DLD1 (cell line): ENCODE results near the gene TENM3.

Experiments used
- in situ Hi-C: cut with HindIII; loops from 2 replicates; pipeline ENCODE4 v1.10.0; 2017; ENCODE audit warnings: low sequenced_read_pairs

The TENM3 gene

DNA sequence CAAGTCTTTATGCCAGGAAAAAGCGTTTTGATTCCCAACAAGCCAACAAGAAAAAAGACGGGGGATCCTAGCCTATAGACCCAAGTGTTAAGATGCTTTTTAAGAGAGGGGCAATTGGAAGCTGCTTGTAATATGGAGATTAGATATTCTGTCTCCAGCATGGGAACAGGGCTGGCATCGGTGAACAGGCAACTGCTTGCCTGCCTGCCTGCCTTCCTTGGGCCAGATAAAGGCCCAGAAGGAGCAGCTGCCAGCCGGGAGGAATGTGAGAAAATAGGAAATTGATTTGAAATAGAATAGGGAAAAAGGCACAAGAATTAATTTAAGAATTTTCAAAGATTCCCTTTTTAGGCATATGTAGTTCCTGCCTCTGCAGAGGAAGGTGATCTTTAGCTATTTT, 192.2 kb downstream of the TENM3 start:
- in situ Hi-C loops: no loop called here

DNA sequence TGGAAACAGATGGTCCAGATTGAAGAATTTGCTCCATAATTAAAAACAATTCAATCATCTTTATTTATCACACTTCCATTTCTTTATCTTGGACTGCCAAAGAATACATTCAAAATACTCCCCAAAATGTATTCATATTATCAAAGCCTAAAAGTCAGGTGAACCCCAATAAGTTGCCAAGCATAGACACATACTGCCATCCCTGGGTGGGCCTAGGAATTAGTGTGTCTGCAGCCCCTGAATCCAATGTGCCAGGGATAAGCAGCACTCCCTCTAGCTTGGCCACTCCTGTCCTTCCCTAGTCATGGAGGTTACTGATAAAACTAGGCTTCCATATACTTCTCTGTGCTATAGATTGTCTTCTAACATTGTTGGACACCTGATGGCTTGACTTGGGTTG, 199.9 kb downstream of the TENM3 start:
- in situ Hi-C loops: no loop called here

DNA sequence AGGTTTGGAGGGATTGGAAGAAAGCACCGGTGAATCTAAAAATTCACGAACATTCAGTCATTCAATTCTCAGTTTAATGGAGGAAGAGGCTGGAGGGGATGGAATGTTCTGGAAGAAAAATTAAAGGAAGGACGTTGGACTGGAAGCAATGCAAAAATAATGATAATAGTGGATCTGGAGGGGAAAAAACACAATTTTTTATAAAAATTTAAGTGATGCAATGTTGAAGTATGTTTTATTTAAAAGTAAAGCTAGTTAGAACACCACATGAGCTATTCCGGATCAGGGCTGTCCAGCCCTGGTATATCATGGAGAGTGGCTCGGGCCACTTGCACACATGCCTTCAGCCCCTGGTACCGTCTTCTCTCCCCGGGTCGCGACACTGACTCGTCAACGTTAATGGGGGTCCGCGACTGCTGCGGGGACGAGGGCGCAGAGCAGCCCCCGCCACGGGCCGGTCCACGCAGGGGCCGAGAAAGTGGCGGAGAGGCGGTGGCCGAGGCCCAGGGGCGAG, 204.6 kb downstream of the TENM3 start:
- in situ Hi-C loops: no loop called here

DNA sequence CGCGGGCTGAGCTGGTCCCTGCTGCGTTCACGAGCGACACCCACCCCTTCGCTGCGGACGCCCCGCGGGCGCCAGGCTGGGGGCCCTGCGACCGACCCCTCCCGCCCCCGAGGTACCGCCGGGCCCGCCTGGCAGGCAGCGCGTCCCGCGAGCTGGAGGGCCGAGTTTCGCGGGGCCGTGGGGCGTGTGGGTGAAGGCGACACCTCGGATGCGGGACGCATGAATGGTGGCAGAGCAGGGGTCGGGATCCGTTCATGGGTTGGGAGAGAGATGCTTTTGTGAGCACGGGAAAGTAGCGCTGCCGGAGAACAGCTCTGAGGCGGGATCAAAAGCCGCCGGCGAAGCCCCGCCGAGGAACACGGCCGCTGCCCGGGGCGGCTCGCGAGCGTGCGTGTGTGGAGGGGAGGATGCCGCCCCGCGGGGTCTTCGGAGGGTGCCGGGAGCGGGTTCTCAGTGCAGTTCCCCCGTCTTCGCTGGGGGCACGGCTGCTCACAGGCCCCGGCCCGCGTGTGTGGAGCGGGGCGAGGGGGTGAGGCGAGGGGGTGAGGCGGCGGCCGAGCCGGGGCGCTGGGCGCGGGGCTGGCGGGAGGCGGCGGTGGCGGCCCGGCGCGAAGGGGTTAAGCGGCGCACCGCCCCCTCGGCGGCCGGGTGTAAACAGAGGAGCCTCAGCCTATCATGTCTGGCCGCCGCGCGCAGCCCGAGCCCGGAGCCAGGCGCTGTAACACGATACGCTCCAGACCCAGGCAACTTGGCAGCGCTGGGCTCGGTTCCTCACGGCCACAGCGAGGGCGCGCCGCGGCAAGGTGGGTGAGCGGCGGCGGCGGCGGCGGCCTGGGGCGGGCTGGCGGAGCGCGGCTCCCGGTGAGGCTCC, 205.3 kb downstream of the TENM3 start:
- in situ Hi-C loops: no loop called here

DNA sequence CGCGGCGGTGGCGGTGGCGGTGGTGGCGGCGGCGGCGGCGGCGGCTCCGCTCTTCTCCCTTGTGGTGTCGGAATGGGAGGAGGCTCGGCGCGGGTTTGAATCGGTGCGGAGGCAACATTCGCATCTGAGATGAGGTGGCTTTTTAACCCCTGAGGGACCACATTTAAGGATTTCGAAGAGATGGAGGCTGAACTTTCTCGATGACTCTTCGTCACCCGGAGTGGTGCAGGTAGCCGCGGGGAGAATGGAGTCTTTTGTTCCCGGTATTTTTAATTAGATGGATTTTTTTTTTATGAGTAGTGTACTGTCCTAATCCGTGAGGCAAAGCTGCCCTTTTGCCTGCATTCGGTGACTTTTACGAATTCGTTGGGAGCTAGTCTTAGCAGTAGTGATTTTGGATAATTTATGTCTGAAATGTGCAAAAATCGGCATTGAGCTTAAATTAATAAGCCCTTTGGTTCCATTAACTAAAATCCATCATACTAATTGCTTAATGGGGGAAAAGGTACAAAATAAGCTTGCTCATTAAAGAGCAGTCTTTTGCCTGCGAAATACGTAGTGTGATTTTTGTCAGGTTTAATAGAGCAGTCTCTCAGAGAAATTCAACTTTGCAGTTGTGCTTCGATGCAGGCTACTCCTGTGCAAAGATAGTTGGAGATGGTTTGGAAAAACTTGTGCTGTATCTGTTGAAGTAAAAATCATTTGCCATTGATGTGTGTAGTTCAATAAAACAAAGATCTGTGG, 206.2 kb downstream of the TENM3 start:
- in situ Hi-C loops: no loop called here

DNA sequence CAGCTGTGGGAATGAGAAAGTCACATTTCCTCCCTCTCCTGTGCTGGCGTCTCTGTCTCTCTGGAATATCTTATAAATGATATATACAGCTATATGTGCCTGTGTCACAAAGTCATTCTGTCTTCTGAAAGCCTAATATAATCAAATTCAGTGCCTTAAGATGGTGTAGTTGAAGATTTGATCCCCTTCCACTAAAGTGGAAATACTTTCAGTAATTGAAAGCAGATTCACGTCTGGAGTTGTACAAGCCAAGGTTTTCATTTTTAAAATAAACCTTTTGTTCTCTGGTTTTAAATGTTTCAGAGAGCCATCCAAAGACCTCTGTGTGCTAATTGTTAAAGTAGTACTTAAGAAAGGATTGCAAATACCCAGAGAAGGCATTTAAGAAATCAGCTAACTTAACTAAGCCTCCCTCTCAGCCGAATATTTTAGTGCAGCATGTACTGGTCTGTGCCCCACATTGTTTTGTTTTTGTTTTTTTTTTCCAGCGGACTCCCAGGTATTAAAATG, 206.8 kb downstream of the TENM3 start:
- in situ Hi-C loops: no loop called here

DNA sequence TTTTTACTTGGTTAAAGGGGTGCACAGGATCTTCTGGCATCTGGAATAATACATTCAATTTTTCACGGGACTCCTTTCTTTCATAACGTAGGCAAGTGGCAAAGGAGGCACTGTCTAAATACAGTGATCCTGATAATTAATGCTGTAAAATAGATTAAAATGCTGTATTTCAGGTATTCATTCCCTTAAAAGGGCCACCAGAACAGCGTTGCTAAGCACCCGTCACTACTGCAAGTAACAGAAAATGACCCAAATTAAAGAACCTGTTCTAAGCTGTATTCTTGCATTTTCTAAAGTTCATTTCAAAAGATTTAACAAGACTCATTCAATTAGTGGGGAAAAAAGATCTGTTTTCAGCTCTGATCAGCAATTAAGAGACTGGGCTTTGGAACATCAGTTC, 208.2 kb downstream of the TENM3 start:
- in situ Hi-C loops: no loop called here

DNA sequence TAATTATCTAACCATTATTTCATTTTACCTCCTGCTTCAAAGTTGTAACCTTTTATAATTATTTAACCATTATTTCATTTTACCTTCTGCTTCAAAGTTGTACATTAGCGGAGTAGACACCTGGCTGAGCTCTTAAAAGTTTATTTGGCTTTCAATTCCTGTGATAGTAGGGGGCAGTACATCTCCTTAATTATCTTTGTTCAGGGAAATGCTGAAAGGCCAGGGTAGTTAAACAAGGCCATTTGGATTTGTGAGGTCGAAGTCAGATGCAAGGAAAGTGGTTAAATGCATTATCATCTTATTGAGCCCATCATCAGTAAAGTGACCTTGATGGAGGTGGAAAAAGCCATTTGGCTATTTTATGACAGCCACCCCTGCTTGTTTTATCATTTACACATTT, 210.6 kb downstream of the TENM3 start:
- in situ Hi-C loops: no loop called here

DNA sequence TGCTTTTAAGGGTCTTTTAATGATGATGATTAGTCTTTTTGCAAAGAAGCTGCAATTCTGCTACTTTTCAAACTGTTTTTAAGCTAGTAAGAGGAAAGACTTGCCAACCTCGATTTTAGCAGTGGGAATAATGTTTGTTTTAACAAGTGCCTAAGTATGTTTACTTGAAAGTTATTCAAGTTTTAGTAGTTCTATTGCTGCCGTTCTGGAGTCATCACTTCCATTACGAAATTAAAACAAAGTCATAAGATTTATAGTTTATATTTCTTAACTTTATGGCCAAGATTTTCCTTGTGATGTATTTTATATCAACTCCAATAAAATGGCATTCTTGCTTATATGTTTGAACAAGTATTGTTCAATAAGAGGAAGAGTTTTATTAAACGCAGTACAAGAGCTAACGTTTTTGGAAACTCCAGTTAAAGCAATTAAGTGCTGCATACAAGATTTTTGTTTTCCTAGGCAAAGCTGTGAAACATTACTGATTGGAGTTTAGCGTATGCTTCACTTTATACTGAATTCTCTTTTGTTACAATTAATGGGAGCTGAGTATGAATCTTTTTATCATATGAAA, 211.3 kb downstream of the TENM3 start:
- in situ Hi-C loops: no loop called here

DNA sequence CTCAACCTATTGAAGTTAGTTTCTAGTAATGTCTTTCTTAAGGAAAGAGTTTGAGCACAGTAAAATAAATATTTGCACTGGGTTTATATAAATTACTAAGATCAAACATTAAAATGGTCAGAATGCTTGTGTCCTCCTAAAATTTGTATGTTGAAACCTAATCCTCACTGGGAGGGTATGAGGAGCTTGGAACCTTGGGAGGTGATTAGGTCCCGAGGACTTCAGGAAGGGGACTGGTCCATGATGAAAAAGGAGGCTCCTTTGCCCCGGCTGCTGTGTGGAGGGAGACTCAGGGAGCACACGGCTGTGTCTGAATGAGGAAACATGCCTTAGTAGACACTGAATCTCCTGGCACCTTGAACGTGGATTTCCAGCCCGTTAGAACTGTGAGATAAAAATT, 221.9 kb downstream of the TENM3 start:
- in situ Hi-C loops: no loop called here

DNA sequence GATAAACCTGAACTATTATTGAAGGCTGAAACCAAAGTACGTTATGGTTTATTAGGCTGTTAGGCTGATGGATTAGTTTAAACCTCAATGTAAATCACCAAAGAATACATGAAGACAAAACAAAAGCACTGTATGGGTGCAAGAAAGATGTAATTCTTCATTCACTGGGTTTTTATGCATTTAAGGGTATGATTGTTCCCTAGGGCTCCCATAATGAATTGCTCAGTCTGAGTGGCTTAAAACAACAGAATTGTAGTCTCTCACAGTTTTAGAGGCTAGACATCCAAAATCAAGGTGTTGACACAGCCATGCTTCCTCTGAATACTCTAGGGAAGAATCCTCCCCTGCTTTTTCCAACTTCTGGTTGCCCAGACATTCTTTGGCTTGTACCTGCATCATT, 222.8 kb downstream of the TENM3 start:
- in situ Hi-C loops: no loop called here

DNA sequence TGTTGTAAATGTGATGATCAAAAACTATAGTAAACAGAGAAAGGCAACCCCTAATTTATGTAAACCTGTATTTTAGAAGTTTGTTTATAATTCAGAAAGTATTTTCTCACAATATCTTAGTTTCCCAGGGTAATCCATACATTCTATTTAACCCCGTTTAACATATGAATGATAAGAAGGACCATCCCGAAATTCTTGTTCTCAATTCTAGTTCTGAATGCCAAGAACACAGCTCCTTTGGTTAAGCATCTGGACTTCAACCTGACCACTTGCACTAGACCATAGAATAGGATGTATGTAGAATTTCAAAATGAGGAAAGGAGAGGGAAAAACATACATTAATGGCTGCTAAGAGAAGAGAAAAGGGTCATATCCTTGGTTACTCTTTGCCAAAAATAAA, 227.0 kb downstream of the TENM3 start:
- in situ Hi-C loops: no loop called here

DNA sequence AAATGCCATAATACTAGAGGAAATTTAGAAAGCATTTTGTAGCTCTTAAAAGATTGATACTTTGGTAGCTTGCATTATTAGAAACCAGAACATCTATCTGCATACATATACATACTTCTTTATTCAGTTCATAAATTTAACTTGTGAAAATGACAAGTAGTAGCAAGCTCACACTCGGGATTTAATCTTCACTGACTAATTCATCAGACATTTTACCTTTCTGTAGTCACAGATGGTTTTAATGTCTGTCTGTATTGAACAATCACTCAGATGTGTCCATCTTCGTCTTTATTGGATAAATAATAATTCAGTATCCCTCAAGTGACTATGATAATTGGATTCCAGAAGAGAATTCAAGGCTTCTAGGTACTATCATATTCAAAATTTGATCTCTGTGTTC, 232.3 kb downstream of the TENM3 start:
- in situ Hi-C loops: no loop called here

DNA sequence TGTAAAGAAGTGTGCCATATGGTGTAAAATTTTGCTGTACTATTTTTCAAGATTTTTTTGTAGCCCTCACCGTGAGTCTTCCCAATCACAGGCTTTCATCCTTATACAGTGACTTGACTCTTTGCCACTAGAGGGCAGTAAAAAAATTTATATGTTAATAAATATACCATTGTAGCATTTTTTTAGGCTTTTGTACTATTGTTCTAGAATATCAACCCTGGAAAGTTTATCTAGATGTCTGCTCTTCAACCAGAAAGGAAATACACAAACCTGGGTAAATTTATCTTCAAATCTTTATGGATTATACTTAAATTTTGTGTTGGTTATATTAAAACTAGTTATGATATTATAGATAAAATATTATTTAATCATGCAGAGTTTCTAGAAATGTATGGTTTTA, 235.3 kb downstream of the TENM3 start:
- in situ Hi-C loops: no loop called here

DNA sequence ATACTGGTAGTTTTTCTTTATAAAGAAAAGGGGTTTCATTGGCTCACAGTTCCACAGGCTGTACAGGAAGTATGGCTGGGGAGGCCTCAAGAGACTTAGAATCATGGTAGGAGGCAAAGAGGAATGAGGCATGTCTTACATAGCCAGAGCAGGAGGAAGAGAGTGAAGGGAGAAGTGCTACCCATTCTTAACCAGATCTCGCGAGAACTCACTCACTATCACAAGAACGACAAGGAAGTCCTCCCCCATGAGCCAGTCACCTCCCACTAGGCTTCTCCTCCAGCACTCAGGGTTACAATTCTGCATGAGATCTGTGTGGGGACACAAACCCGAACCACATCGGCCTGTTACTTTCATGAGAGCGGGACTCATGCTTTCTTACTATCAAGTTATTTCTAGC, 240.5 kb downstream of the TENM3 start:
- in situ Hi-C loops: no loop called here

DNA sequence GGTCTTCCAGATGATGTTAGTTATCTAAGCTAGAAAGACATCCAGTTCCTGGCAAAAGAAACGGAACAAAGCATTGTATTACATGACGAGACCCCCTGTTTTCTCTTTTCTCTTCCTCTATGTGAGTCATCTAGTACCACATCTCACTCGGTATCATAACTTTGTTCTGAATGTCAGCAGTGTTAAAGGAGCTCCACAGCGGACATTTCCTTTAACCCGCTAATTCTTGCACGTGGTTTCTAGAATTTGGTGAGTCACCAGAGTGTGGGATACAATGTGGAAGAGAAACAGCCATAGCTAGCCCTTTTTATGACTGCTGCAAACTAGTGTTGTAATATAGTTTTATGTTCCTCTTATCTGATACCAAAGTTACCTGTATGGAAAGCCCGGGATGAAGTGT, 243.7 kb downstream of the TENM3 start:
- in situ Hi-C loops: no loop called here

DNA sequence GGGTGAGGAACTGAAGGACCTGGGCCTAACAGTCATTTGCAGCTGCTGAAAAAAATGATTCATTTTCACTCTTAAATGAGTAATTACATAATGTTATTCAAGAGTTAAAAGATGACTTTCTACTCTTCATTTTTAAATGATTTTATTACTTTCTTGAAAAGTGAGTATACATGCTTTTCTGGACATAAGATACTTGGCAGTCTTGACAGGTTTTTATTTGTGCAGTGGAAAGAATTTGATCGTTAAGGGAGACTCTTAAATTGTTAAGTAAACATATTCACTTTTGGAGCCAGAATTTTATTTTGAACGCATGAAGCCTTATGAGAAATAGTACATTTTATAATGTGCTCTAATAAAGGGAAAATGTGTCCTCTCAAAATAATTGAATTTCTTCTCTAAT, 245.7 kb downstream of the TENM3 start:
- in situ Hi-C loops: no loop called here

DNA sequence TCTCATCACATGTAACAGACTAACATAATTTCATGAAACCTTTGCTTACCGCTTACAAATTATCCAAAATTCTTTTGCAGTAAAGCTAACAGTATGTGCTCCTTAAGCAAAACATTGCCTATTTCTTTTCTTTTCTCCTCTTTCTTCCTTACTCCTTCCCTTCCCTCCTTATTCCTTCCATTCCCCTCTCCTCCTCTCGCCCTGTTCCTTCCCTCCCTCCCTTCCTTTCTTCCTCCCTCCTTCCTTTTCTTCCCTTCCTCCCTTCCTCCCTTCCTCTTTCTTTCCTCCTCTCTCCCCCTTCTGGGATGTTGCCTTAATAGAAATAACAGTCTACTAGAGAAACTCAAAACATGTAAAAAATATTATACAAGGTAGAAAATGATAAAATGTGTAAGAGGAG, 246.4 kb downstream of the TENM3 start:
- in situ Hi-C loops: no loop called here

DNA sequence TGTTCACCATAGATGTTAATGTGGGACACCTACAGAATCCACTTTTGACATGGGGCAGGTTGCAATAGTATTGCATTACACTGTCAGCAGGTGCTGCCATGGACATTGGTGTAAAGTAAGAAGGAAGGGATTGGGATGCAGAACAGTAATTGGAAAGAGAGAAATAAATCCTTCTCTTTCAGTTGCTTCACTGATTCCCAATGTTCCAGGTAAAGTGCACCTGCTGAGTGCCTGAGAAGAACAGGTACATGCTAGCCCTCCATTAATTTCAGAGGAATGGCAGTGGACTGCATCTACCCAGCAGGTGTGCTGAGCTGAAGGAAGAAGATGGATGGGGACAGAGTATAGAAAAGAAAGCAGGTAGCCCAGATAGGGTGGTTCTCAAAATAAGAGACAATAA, 248.5 kb downstream of the TENM3 start:
- in situ Hi-C loops: no loop called here

DNA sequence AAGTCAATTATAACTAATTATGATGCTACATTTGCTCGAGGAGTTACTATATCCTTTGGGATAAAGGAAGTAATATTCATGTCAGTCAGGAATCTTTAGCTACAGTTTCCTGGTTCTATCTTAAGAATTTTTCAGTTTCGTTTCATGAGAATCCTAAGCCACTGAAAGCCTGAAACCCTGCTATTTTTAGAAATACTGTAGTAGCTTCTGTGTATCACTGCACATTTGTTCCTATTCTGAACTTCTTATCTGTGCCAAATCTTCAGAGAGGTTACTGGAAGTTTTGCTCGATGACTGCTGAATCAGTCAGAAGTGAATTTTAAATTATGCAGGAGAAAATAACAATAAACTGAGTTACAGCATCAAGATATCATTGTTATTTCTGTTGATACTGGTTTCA, 249.2 kb downstream of the TENM3 start:
- in situ Hi-C loops: no loop called here

DNA sequence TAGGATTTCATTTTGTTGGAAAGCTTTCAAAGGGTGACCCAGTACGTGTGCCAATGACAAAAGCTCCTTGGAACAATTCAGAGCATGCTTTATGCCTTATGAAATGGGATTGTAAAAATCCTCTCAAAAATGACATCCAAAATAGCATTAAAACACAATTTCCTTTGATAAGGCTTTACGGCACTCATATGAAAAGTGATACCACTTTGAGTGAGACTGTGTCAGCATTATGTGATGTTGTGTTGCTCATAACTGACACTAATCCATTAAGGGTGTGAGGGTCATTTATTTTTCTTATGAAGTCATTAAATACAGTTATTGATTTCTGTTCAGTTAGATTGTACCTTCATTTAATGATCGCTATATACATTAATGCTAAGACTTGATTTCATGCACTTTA, 250.2 kb downstream of the TENM3 start:
- in situ Hi-C loops: no loop called here

DNA sequence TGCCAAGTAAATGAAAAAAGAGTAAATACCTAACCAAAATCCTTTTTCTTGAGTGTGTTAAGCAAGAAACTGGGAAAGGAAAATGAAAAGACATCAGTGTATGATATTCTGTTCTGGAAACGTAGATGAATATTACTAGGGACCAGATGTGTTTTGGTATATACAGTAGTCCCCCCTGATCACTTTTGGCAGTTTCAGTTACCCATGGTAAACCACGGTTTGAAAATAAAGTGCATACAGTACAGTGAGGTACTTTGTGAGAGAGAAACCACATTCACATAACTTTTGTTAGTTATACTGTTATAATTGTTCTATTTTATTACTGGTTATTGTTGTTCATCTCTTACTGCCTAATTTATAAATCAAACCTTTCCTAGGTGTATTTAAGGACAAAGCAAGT, 250.9 kb downstream of the TENM3 start:
- in situ Hi-C loops: no loop called here
